CD4-positive, alpha-beta T cell (primary cell): ENCODE results near the gene TSHZ1. TPM values are rescaled to one million over a fixed set of nuclear protein-coding genes. Genes with fewer than 3 reads are reported as not detected.

Experiments used
- ATAC-seq: fragments of 200-7000 bp; cut with Tn5 transposase; one replicate; pipeline ENCODE4 v1.10.0; 2022; ENCODE audit warnings: mild to moderate bottlenecking; ENCODE audit not compliant: poor library complexity
- CTCF ChIA-PET: fragments of 350-600 bp; sonication (Branson Sonifier 250); formaldehyde crosslinking; loops from one replicate; lab custom pipeline; 2021; ENCODE audit warnings: antibody characterized with exemption, inconsistent platforms; lab: Charles Lee
- POLR2A ChIA-PET: fragments of 350-600 bp; sonication (Branson Sonifier 250); formaldehyde crosslinking; loops from one replicate; lab custom pipeline; 2021; ENCODE audit warnings: antibody characterized with exemption, inconsistent platforms; lab: Charles Lee
- DNase-seq, 14 experiments: peaks; one replicate each; pipeline ENCODE4 v3.0.0-alpha.2; 2013 to 2020; ENCODE audit warnings: mixed read lengths in 2 of 14
- H3K27ac ChIP-seq, 2 donors: one replicate each; pipeline versions ENCODE4 v1.5.1 to v1.7.0; 2013; ENCODE audit warnings: low read length in 2 of 2, low read depth in 1 of 2, mild to moderate bottlenecking in 1 of 2
- H3K27me3 ChIP-seq, 2 experiments: 1 replicate in 1 of 2; 2 replicates in 1 of 2; pipeline versions ENCODE4 v1.6.1 to v1.7.0; 2013; ENCODE audit warnings: low read length in 2 of 2, control low read depth in 1 of 2, mild to moderate bottlenecking in 1 of 2, moderate library complexity in 1 of 2; ENCODE audit not compliant: insufficient read depth in 2 of 2, control insufficient read depth in 1 of 2
- H3K36me3 ChIP-seq: one replicate; pipeline ENCODE4 v1.6.1; 2013; ENCODE audit warnings: low read length, control low read depth; ENCODE audit not compliant: insufficient read depth
- H3K4me1 ChIP-seq: one replicate; pipeline ENCODE4 v1.6.1; 2013; ENCODE audit warnings: low read length, control low read depth; ENCODE audit not compliant: insufficient read depth
- H3K4me3 ChIP-seq: one replicate; pipeline ENCODE4 v1.5.1; 2013; ENCODE audit warnings: mild to moderate bottlenecking, low read length, moderate library complexity
- H3K9me3 ChIP-seq, 2 experiments: 1 replicate in 1 of 2; 2 replicates in 1 of 2; pipeline versions ENCODE4 v1.6.1 to v1.7.0; 2013; ENCODE audit warnings: low read length in 2 of 2, mild to moderate bottlenecking in 2 of 2, control low read depth in 1 of 2, moderate library complexity in 1 of 2; ENCODE audit not compliant: control insufficient read depth in 1 of 2, insufficient read depth in 1 of 2
- H3K27ac Mint-ChIP-seq: one replicate; pipeline ENCODE4 v1.8.0; 2020; ENCODE audit warnings: mixed read lengths
- H3K27me3 Mint-ChIP-seq: one replicate; pipeline ENCODE4 v1.8.0; 2021; ENCODE audit warnings: mixed read lengths
- H3K36me3 Mint-ChIP-seq: one replicate; pipeline ENCODE4 v1.8.0; 2021; ENCODE audit warnings: low read depth, mixed read lengths
- H3K4me1 Mint-ChIP-seq: one replicate; pipeline ENCODE4 v1.8.0; 2021; ENCODE audit warnings: low read depth, mixed read lengths
- H3K4me3 Mint-ChIP-seq: one replicate; pipeline ENCODE4 v1.8.0; 2020; ENCODE audit warnings: mild to moderate bottlenecking, mixed read lengths
- H3K9me3 Mint-ChIP-seq: one replicate; pipeline ENCODE4 v1.8.0; 2020; ENCODE audit warnings: mixed read lengths
- intact Hi-C, 2 experiments: fragments of 100-400 bp; cut with DNase I in 1 of 2; cut with micrococcal nuclease in 1 of 2; formaldehyde crosslinking; loops; one replicate each; pipeline versions ENCODE4 v1.15.1 to v1.9.0; 2023 to 2025; cut with DNase I, micrococcal nuclease
- total RNA-seq, 174 experiments: library from RNA in 2 of 174; stranded (reverse) in 2 of 174; gene quantifications; one replicate each; pipeline ENCODE4 v1.2.3 and lab custom pipeline; 2021 to 2026
- TF ChIP-seq, protein P1 (sequence below): fragments of 200-600 bp; IDR thresholded peaks from one replicate; pipeline ENCODE4 v1.8.0; 2022; ENCODE audit warnings: antibody characterized with exemption, mild to moderate bottlenecking

The TSHZ1 gene
- total RNA-seq, 2 experiments from 2014 or later = 19.9 to 21.5 TPM

DNA sequence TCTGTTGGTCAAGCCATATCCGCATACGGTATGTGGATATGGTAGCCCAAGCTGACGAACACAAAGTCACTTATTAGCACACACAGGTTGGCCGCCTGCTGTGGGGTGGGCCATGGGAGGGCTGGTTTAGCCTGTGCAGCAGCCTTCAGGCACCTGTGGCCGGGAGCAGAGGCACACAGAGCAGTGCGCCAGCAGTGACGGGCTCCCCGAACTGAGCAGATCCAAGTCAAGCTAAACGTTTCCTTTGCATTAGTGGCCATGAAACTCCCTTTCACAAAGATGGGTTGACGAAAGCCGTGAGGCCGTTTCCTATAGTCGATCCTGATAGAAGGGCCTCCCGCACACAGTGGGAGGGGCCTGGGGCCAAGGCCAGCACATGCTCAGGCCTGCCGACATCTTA, 72.1 kb downstream of the TSHZ1 start:
- Mint-ChIP-seq H3K4me1 (peaks cover 24% of the 10 kb centered on the region), H3K27me3 (no peaks in the 10 kb centered on the region), H3K9me3 (no peaks in the 10 kb centered on the region), H3K4me3 (no peak overlapping the region), H3K27ac (no peak overlapping the region), H3K36me3 (peaks cover 53% of the 10 kb centered on the region)
- Histone ChIP-seq H3K9me3 (peaks cover 0 to 27% of the 10 kb centered on the region in 2 experiments), H3K27me3 (no peaks in the 10 kb centered on the region), H3K36me3 (peaks cover 29% of the 10 kb centered on the region), H3K4me1 (peaks cover 16% of the 10 kb centered on the region), H3K27ac (no peak overlapping the region), H3K4me3 (no peak overlapping the region)
- ATAC-seq (no peak), DNase-seq (no peak)
- POLR2A ChIA-PET = no interaction called here
- TF ChIP-seq, protein P1, sequence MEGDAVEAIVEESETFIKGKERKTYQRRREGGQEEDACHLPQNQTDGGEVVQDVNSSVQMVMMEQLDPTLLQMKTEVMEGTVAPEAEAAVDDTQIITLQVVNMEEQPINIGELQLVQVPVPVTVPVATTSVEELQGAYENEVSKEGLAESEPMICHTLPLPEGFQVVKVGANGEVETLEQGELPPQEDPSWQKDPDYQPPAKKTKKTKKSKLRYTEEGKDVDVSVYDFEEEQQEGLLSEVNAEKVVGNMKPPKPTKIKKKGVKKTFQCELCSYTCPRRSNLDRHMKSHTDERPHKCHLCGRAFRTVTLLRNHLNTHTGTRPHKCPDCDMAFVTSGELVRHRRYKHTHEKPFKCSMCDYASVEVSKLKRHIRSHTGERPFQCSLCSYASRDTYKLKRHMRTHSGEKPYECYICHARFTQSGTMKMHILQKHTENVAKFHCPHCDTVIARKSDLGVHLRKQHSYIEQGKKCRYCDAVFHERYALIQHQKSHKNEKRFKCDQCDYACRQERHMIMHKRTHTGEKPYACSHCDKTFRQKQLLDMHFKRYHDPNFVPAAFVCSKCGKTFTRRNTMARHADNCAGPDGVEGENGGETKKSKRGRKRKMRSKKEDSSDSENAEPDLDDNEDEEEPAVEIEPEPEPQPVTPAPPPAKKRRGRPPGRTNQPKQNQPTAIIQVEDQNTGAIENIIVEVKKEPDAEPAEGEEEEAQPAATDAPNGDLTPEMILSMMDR = no peak
- intact Hi-C loops = no loop called here
- CTCF ChIA-PET = no interaction called here

DNA sequence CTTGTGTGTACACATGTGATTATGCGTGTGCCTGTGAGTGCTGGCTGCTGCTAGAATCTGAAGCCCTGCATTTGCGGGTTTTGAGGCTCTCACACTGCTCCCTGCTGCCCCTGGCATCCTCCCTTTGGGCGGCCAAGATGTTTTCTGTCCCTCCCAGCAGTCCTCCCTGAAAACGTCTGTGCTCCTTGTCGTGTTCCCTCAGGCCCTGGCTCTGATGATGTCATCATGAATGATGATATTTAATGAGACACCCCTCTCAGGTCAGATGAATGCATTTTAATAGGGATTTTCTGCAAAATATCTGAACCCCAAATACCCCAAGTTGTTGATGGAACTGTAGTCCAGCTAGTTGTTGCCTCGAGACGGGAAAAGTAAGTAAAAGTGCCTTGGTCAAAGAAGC, 73.1 kb downstream of the TSHZ1 start:
- Mint-ChIP-seq H3K4me3 (no peak overlapping the region), H3K27ac (no peak overlapping the region), H3K36me3 (peaks cover 62% of the 10 kb centered on the region), H3K9me3 (no peaks in the 10 kb centered on the region), H3K27me3 (no peaks in the 10 kb centered on the region), H3K4me1 (peaks cover 21% of the 10 kb centered on the region)
- ATAC-seq = no peak
- Histone ChIP-seq H3K9me3 (peaks cover 0 to 27% of the 10 kb centered on the region in 2 experiments), H3K27me3 (no peaks in the 10 kb centered on the region), H3K27ac (no peak overlapping the region), H3K4me1 (peaks cover 7% of the 10 kb centered on the region), H3K36me3 (peaks cover 36% of the 10 kb centered on the region), H3K4me3 (no peak overlapping the region)
- TF ChIP-seq, protein P1 = no peak
- ChIA-PET CTCF (no interaction called here), POLR2A (no interaction called here)
- DNase-seq = no peak
- intact Hi-C loops = no loop called here

DNA sequence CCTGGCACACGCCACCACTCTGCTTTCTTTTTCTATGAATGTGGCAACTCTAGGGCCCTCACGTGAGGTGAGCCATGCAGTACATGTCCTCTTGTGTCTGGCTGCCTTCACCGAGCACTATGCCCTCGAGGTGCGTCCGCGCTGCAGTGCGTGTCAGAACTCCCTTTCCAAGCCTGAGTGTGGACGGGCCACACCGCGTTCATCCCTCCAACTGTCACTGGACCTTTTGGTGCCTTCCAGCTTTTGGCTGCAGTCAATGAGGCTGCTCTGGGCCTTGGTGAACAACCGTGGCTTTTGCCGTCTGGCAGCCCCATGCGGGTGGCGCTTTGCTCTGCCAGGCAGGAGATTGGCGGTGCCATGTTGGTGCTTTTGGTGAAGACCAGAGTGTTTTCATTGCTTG, 74.0 kb downstream of the TSHZ1 start:
- H3K4me1 Mint-ChIP-seq = peaks cover 13% of the 10 kb centered on the region
- peaks cover 36% of the 10 kb centered on the region for H3K36me3 ChIP-seq
- no peak overlapping the region for H3K27ac Mint-ChIP-seq
- H3K4me1 ChIP-seq = peaks cover 3% of the 10 kb centered on the region
- TF ChIP-seq, protein P1 = no peak
- no peaks in the 10 kb centered on the region for H3K27me3 Mint-ChIP-seq
- ATAC-seq (no peak), DNase-seq (no peak)
- no peak overlapping the region for H3K27ac ChIP-seq
- ChIA-PET POLR2A (interaction anchor here (1.1 kb wide), 1 partner anchor 74 kb away, joined by 7 read pairs; the partner anchor contains the start of gene TSHZ1), CTCF (no interaction called here)
- intact Hi-C loops = no loop called here
- no peaks in the 10 kb centered on the region for H3K27me3 ChIP-seq
- peaks cover 69% of the 10 kb centered on the region for H3K36me3 Mint-ChIP-seq
- no peak overlapping the region for H3K4me3 Mint-ChIP-seq
- H3K4me3 ChIP-seq = no peak overlapping the region
- H3K9me3 Mint-ChIP-seq = no peaks in the 10 kb centered on the region
- H3K9me3 ChIP-seq = peaks cover 0 to 27% of the 10 kb centered on the region in 2 experiments
